ENCODE measurements around the gene PLCL2. TPM values are rescaled to one million over a fixed set of nuclear protein-coding genes. Genes with fewer than 3 reads are reported as not detected.

Gene PLCL2
- total and polyA plus RNA-seq, 4 donors: 1.0 to 16.7 (median 7.1) TPM

- Histone ChIP-seq H3K4me3 (no peak overlapping the region), H3K4me1 (ENCODE audit: control insufficient read depth in 5 of 5, insufficient read depth in 5 of 5, low read length in 5 of 5) (no peaks in the 10 kb centered on the region), H3K27ac (ENCODE audit: low read depth in 1 of 2, low read length in 1 of 2) (no peak overlapping the region), H3K36me3 (ENCODE audit: control insufficient read depth in 4 of 4, insufficient read depth in 4 of 4, low read length in 4 of 4) (no peaks in the 10 kb centered on the region), H3K9me3 (ENCODE audit: control insufficient read depth in 4 of 4, insufficient read depth in 3 of 4, low read length in 3 of 4) (peaks cover 0 to 5% (median 0%) of the 10 kb centered on the region in 4 donors), H3K27me3 (ENCODE audit: control insufficient read depth in 3 of 3, insufficient read depth in 3 of 3, low read length in 2 of 3) (no peaks in the 10 kb centered on the region), H3K9ac (ENCODE audit: insufficient read depth in 1 of 2, low read length in 2 of 2) (no peak overlapping the region)
- ATAC-seq (ENCODE audit: insufficient read depth, low FRiP score): no peak
- DNase-seq: no peak
- 91 to 92% methylated on average over 3 of the region's 3 CpGs for whole genome bisulfite sequencing, 2 donors
- TF ChIP-seq CTCF (IDR thresholded peaks at IDR 0.05; ENCODE audit: control extremely low read depth, extremely low read depth): no peak
These were observed 244.8 kb downstream of the PLCL2 start for GRCh38 chr3:17129556-17129955.

GRCh38 chr3:17130956-17131355, 246.2 kb downstream of the PLCL2 start:
- no peak for TF ChIP-seq CTCF (IDR thresholded peaks at IDR 0.05; ENCODE audit: control extremely low read depth, extremely low read depth)
- Histone ChIP-seq H3K27me3 (ENCODE audit: control insufficient read depth in 3 of 3, insufficient read depth in 3 of 3, low read length in 2 of 3) (no peaks in the 10 kb centered on the region), H3K36me3 (ENCODE audit: control insufficient read depth in 4 of 4, insufficient read depth in 4 of 4, low read length in 4 of 4) (no peaks in the 10 kb centered on the region), H3K4me1 (ENCODE audit: control insufficient read depth in 5 of 5, insufficient read depth in 5 of 5, low read length in 5 of 5) (no peaks in the 10 kb centered on the region), H3K4me3 (no peak overlapping the region), H3K9ac (ENCODE audit: insufficient read depth in 1 of 2, low read length in 2 of 2) (no peak overlapping the region), H3K9me3 (ENCODE audit: control insufficient read depth in 4 of 4, insufficient read depth in 3 of 4, low read length in 3 of 4) (peaks cover 0 to 8% (median 0%) of the 10 kb centered on the region in 4 donors), H3K27ac (ENCODE audit: low read depth in 1 of 2, low read length in 1 of 2) (no peak overlapping the region)
- no peak for DNase-seq
- 94 to 100% methylated on average over 3 of the region's 3 CpGs for WGBS, 2 donors
- no peak for ATAC-seq (ENCODE audit: insufficient read depth, low FRiP score)

DNA sequence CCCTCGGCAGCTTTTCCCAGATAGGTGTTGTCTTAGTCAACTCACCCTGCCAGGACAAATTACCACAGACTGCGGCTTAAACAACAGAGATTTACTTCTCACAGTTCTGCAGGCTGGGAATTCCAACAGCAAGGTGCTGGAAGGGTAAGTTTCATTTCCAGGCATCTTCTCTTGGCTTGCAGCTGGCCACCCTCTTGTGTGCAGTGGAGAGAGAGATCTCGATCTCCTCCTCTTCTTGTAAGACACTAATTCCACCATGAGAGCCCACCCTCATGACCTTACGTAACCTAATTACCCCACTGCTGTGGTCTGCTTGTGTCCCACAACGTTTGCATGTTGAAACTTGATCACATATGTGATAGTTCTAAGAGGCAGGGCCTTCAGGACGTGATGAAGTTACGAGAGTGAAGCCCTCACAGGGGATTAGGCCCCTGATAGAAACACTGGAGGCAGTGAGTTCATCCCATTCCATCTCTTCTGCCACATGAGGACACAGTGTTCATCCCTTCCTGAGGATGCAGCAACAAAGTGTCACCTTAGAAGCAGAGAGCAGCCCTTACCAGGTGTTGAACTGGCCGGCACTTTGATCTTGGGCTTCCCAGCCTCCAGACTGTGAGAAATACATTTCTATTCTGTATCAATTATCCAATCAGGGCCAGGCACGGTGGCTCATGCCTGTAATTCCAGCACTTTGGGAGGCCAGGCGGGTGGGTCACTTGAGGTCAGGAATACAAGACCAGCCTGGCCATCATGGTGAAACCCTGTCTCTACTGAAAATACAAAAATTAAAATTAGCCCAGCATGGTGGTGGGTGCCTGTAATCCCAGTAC, 247.7 kb downstream of the PLCL2 start:
- Histone ChIP-seq H3K4me1 (ENCODE audit: control insufficient read depth in 5 of 5, insufficient read depth in 5 of 5, low read length in 5 of 5) (peaks cover 0 to 7% (median 0%) of the 10 kb centered on the region in 5 donors), H3K4me3 (no peak overlapping the region), H3K27ac (ENCODE audit: low read depth in 1 of 2, low read length in 1 of 2) (no peak overlapping the region), H3K36me3 (ENCODE audit: control insufficient read depth in 4 of 4, insufficient read depth in 4 of 4, low read length in 4 of 4) (no peaks in the 10 kb centered on the region), H3K9ac (ENCODE audit: insufficient read depth in 1 of 2, low read length in 2 of 2) (no peak overlapping the region), H3K9me3 (ENCODE audit: control insufficient read depth in 4 of 4, insufficient read depth in 3 of 4, low read length in 3 of 4) (peaks cover 0 to 15% (median 0%) of the 10 kb centered on the region in 4 donors), H3K27me3 (ENCODE audit: control insufficient read depth in 3 of 3, insufficient read depth in 3 of 3, low read length in 2 of 3) (no peaks in the 10 kb centered on the region)
- TF ChIP-seq CTCF (IDR thresholded peaks at IDR 0.05; ENCODE audit: control extremely low read depth, extremely low read depth): no peak
- 78 to 84% methylated on average over 10 of the region's 10 CpGs for WGBS, 2 donors
- DNase-seq (no peak), ATAC-seq (ENCODE audit: insufficient read depth, low FRiP score) (no peak)
